PC-3 (cell line): Measurements from ENCODE around the gene SSU72. TPM values are rescaled to one million over a fixed set of nuclear protein-coding genes. Genes with fewer than 3 reads are reported as not detected.
A peak's percentile ranks its signal among the peaks of the same experiment; 100 is the strongest.

Source experiments
- ATAC-seq: fragments of 200-7000 bp; cut with Tn5 transposase; 2 replicates; pipeline ENCODE4 v1.9.1; 2020; ENCODE audit warnings: mild to moderate bottlenecking, moderate library complexity
- BruUV-seq: library from RNA; stranded (reverse); fragments of 400-500 nt; replicated peaks from 2 replicates; lab custom pipeline; 2021; lab: Mats Ljungman, UMichigan
- CTCF ChIA-PET: fragments of 300-600 bp; sonication (Branson Sonifier 250); formaldehyde crosslinking; loops from one replicate; lab custom pipeline; 2022; ENCODE audit warnings: antibody characterized with exemption; lab: Charles Lee
- POLR2A ChIA-PET: fragments of 300-600 bp; sonication (Branson Sonifier 250); formaldehyde crosslinking; loops from one replicate; lab custom pipeline; 2022; ENCODE audit warnings: antibody characterized with exemption; ENCODE audit not compliant: unreplicated experiment; lab: Charles Lee
- DNase-seq: peaks from one replicate; pipeline ENCODE4 v3.0.0-alpha.2; 2015
- H2AFZ ChIP-seq: fragments of 300-600 bp; sonication (generic); 2 replicates; pipeline ENCODE4 v1.6.0; 2016; ENCODE audit warnings: antibody characterized with exemption, low read length
- H3F3A ChIP-seq: fragments of 300-600 bp; sonication (generic); one replicate; pipeline ENCODE4 v1.6.0; 2017; ENCODE audit warnings: antibody characterized with exemption, low read length, control low read depth, mild to moderate bottlenecking; ENCODE audit not compliant: unreplicated experiment
- H3K27ac ChIP-seq: fragments of 300-600 bp; sonication (generic); 2 replicates; pipeline ENCODE4 v1.5.1; 2016; ENCODE audit warnings: mild to moderate bottlenecking, low read length
- H3K27me3 ChIP-seq: fragments of 300-600 bp; sonication (generic); 2 replicates; pipeline ENCODE4 v1.6.1; 2016; ENCODE audit warnings: low read length, mixed read lengths
- H3K36me3 ChIP-seq: fragments of 300-600 bp; sonication (generic); 2 replicates; pipeline ENCODE4 v1.6.1; 2016; ENCODE audit warnings: low read depth, mixed run types, low read length, mixed read lengths
- H3K4me1 ChIP-seq: fragments of 300-600 bp; sonication (generic); 2 replicates; pipeline ENCODE4 v1.5.1; 2016; ENCODE audit warnings: low read length; ENCODE audit not compliant: insufficient read depth
- H3K4me2 ChIP-seq: fragments of 300-600 bp; sonication (generic); 2 replicates; pipeline ENCODE4 v1.6.0; 2016; ENCODE audit warnings: low read length
- H3K4me3 ChIP-seq: fragments of 300-600 bp; sonication (generic); 2 replicates; pipeline ENCODE4 v1.5.1; 2016; ENCODE audit warnings: mild to moderate bottlenecking, low read length, mixed read lengths
- H3K79me2 ChIP-seq: fragments of 300-600 bp; sonication (generic); 2 replicates; pipeline ENCODE4 v1.6.1; 2017; ENCODE audit warnings: low read length, mixed read lengths
- H3K9ac ChIP-seq: fragments of 300-600 bp; sonication (generic); 2 replicates; pipeline ENCODE4 v1.6.0; 2016; ENCODE audit warnings: mild to moderate bottlenecking, low read length
- H3K9me2 ChIP-seq: fragments of 300-600 bp; sonication (generic); replicated peaks from 2 replicates; pipeline ENCODE4 v1.6.1; 2016; ENCODE audit warnings: mixed run types, low read length, mixed read lengths
- H3K9me3 ChIP-seq: fragments of 300-600 bp; sonication (generic); 2 replicates; pipeline ENCODE4 v1.6.1; 2016; ENCODE audit warnings: low read length, mixed read lengths
- H4K20me1 ChIP-seq: fragments of 300-600 bp; sonication (generic); 2 replicates; pipeline ENCODE4 v1.6.1; 2016; ENCODE audit warnings: low read length, mixed read lengths
- CTCF ChIP-seq: fragments of 300-600 bp; sonication (generic); conservative IDR thresholded peaks from 2 replicates; pipeline ENCODE4 v1.5.1; 2017; ENCODE audit warnings: antibody characterized with exemption, low read depth, mild to moderate bottlenecking, low read length
- EZH2 ChIP-seq: fragments of 300-600 bp; sonication (generic); IDR thresholded peaks from one replicate; pipeline ENCODE4 v1.6.1; 2017; ENCODE audit warnings: antibody characterized with exemption, mild to moderate bottlenecking, low read length; ENCODE audit not compliant: unreplicated experiment
- EZH2phosphoT487 ChIP-seq: fragments of 300-600 bp; sonication (generic); IDR thresholded peaks from 2 replicates; pipeline ENCODE4 v1.6.1; 2018; ENCODE audit warnings: mild to moderate bottlenecking, antibody characterized with exemption, low read length, borderline replicate concordance
- intact Hi-C: fragments of 100-400 bp; cut with micrococcal nuclease; formaldehyde crosslinking; loops from 2 replicates; pipeline ENCODE4 v1.9.0; 2023
- total RNA-seq: library from RNA; depleted of rRNA; stranded (reverse); fragments of >200 nt; gene quantifications from 2 replicates; pipeline ENCODE4 v1.2.3, GENCODE V29; 2014

SSU72 gene
- total RNA-seq, 1 experiment from 2014 or later, result 283 TPM

DNA sequence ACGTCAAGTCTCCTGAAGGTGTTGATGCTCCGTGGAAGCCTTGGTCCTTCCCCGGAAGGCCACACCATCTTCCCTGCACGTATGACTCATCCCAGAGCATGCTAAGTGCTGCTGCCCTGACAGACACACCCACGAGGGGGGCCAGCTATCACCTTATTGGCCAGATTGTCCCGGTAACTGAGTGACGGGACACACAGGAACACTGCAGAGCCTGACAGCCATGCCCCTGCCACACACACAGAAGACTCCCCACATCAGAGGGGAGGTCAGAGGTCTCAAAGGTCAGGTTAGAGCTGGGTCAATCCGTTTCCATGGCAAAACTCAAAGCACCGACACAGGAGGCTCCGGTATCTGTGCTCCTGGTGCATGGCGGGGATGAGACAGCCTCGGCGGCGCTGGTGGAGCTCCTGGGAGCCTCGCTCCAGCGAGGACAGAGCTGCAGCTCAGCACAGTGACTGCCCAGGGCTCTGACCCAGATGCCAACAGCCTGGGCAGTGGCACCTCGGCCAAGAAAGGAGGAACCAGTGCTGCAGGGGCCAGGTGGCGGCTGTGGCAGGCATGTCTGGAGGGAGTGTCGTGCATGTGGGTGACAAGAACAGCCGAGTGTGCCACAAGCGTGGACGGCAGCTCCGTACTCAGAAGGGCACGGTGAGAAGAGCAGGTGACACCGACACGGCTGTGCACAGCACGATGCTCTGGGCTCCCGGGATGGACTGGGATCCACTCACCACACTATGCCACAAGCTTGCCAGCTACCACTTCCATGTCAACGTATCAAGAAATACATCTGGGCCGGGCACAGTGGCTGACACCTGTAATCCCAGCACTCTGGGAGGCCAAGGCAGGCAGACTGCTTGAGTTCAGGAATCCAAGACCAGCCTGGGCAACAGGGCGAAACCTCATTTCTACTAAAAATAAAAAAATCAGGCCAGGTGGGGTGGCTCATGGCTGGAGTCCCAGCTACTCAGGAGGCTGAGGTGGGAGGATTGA, 19.4 kb downstream of the SSU72 start:
- CTCF ChIA-PET, result no interaction called here
- intact Hi-C loops, result no loop called here
- no peak for TF ChIP-seq EZH2phosphoT487
- TF ChIP-seq EZH2, result no peak
- TF ChIP-seq CTCF, result no peak
- Histone ChIP-seq H3K27ac (no peak overlapping the region), H3K27me3 (no peaks in the 10 kb centered on the region), H3K9me3 (no peaks in the 10 kb centered on the region), H3K79me2 (peaks cover 69% of the 10 kb centered on the region), H3K9me2 (no peaks in the 10 kb centered on the region), H3K4me2 (no peak overlapping the region), H3K9ac (no peak overlapping the region), H3K36me3 (peaks cover 8% of the 10 kb centered on the region; the same call in 1 of the 2 replicates), H3K4me1 (peaks cover 4% of the 10 kb centered on the region; the same call in 1 of the 2 replicates), H3K4me3 (no peak overlapping the region), H2AFZ (no peak overlapping the region), H4K20me1 (peaks cover 15% of the 10 kb centered on the region; the same call in 1 of the 2 replicates), H3F3A (peaks cover 4% of the 10 kb centered on the region)
- POLR2A ChIA-PET, result no interaction called here
- DNase-seq, result peak; percentile 63
- ATAC-seq, result peak; percentile 85
- BruUV-seq, result no TSS peak

DNA sequence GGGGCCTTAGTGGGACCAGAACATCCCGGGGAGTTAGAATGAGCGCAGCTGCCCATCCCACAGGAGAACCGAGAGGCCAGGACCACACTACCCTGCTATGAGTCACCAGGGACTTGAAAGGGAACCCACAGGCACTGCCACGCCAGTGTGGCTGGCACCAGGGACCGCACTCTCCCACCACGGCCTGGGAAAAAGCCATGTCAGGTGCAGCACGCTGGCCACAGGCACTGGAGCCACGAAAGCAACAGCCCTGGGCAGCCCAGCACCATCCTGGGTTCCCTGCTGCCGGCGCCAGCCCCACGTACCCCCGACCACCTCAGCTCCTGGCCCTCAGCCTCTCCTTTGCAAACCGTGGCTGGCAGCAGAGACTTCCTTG, 20.1 kb downstream of the SSU72 start:
- Histone ChIP-seq H4K20me1 (peaks cover 17% of the 10 kb centered on the region; the same call in 1 of the 2 replicates), H3K4me3 (no peak overlapping the region), H3K79me2 (peaks cover 64% of the 10 kb centered on the region), H3K27me3 (no peaks in the 10 kb centered on the region), H3K27ac (no peak overlapping the region), H2AFZ (no peak overlapping the region), H3F3A (no peaks in the 10 kb centered on the region), H3K9me2 (no peaks in the 10 kb centered on the region), H3K4me2 (no peak overlapping the region), H3K9me3 (no peaks in the 10 kb centered on the region), H3K9ac (no peak overlapping the region), H3K36me3 (peaks cover 4% of the 10 kb centered on the region; the same call in 1 of the 2 replicates), H3K4me1 (peaks cover 4% of the 10 kb centered on the region; the same call in 1 of the 2 replicates)
- BruUV-seq, result no TSS peak
- ATAC-seq (peak; percentile 7), DNase-seq (no peak)
- no peak for TF ChIP-seq CTCF
- TF ChIP-seq EZH2phosphoT487, result no peak
- TF ChIP-seq EZH2, result no peak
- ChIA-PET CTCF (interaction anchor here (0.6 kb wide), 1 partner anchor 49 kb away, joined by 3 read pairs; no protein-coding TSS in a partner anchor), POLR2A (no interaction called here)
- intact Hi-C loops, result no loop called here
